CD14-positive monocyte (primary cell): Measurements from ENCODE around the gene OR10A7. TPM values are rescaled to one million over a fixed set of nuclear protein-coding genes. Genes with fewer than 3 reads are reported as not detected.

Source experiments
- DNase-seq, 3 donors: peaks; one replicate each; pipeline ENCODE4 v3.0.0-alpha.2; 2011 to 2022
- H2AFZ ChIP-seq: 2 replicates; pipeline ENCODE4 v1.6.0; 2012; ENCODE audit warnings: mild to moderate bottlenecking, low read depth, low read length, inconsistent platforms; ENCODE audit not compliant: insufficient read depth, poor library complexity, severe bottlenecking
- H3K27ac ChIP-seq, 2 donors: 1 replicate in 1 of 2; 2 replicates in 1 of 2; pipeline ENCODE4 v1.5.1; 2012 to 2013; ENCODE audit warnings: low read length in 2 of 2, control low read depth in 1 of 2, inconsistent platforms in 1 of 2, low read depth in 1 of 2, mild to moderate bottlenecking in 1 of 2
- H3K27me3 ChIP-seq, 2 donors: one replicate each; pipeline versions ENCODE4 v1.6.0 to v1.6.1; 2011 to 2013; ENCODE audit warnings: low read length in 2 of 2; ENCODE audit not compliant: control insufficient read depth in 2 of 2, insufficient read depth in 2 of 2
- H3K36me3 ChIP-seq, 2 donors: replicated peaks in 1 of 2; 1 replicate in 1 of 2; 2 replicates in 1 of 2; pipeline versions ENCODE4 v1.5.1 to v1.6.1; 2012 to 2013; ENCODE audit warnings: low read length in 2 of 2, control low read depth in 1 of 2, inconsistent platforms in 1 of 2, mild to moderate bottlenecking in 1 of 2; ENCODE audit not compliant: insufficient read depth in 2 of 2, control insufficient read depth in 1 of 2
- H3K4me1 ChIP-seq, 2 donors: 1 replicate in 1 of 2; 2 replicates in 1 of 2; pipeline versions ENCODE4 v1.5.1 to v1.6.1; 2012 to 2013; ENCODE audit warnings: low read length in 2 of 2, control low read depth in 1 of 2, inconsistent platforms in 1 of 2, mild to moderate bottlenecking in 1 of 2, moderate library complexity in 1 of 2; ENCODE audit not compliant: insufficient read depth in 2 of 2, control insufficient read depth in 1 of 2
- H3K4me2 ChIP-seq: replicated peaks from 2 replicates; pipeline ENCODE3; 2012; ENCODE audit warnings: low read length, moderate library complexity, mild to moderate bottlenecking; ENCODE audit not compliant: poor library complexity, severe bottlenecking; ENCODE audit errors: extremely low read depth
- H3K4me3 ChIP-seq, 3 experiments: fragments of 200-600 bp in 1 of 3; sonication (generic) in 1 of 3; replicated peaks in 1 of 3; 1 replicate in 2 of 3; 2 replicates in 1 of 3; pipeline ENCODE4 v1.5.1; 2011 to 2013; ENCODE audit warnings: low read length in 3 of 3, mild to moderate bottlenecking in 3 of 3, control low read depth in 2 of 3, low read depth in 2 of 3, inconsistent platforms in 1 of 3, moderate library complexity in 1 of 3
- H3K79me2 ChIP-seq: 2 replicates; pipeline ENCODE4 v1.6.0; 2012; ENCODE audit warnings: mild to moderate bottlenecking, control low read depth, inconsistent platforms, low read length, moderate library complexity; ENCODE audit not compliant: insufficient read depth
- H3K9ac ChIP-seq: 2 replicates; pipeline ENCODE4 v1.6.0; 2017; ENCODE audit warnings: low read length, mild to moderate bottlenecking; ENCODE audit not compliant: insufficient read depth, poor library complexity, severe bottlenecking
- H3K9me3 ChIP-seq, 2 donors: replicated peaks in 1 of 2; 1 replicate in 1 of 2; 2 replicates in 1 of 2; pipeline versions ENCODE4 v1.5.1 to v1.6.1; 2012 to 2013; ENCODE audit warnings: low read length in 2 of 2, control low read depth in 1 of 2; ENCODE audit not compliant: control insufficient read depth in 1 of 2, insufficient read depth in 1 of 2
- H4K20me1 ChIP-seq: 2 replicates; pipeline ENCODE4 v1.6.0; 2012; ENCODE audit warnings: mild to moderate bottlenecking, low read length, control low read depth, moderate library complexity; ENCODE audit not compliant: insufficient read depth
- H3K27ac Mint-ChIP-seq, 7 donors: one replicate each; pipeline ENCODE4 v1.8.0; 2020; ENCODE audit warnings: mild to moderate bottlenecking in 7 of 7, mixed read lengths in 7 of 7, moderate library complexity in 6 of 7, inconsistent platforms in 2 of 7
- H3K27me3 Mint-ChIP-seq, 3 donors: one replicate each; pipeline ENCODE4 v1.8.0; 2021 to 2022; ENCODE audit warnings: low read depth in 3 of 3, mild to moderate bottlenecking in 3 of 3, mixed read lengths in 3 of 3, moderate library complexity in 3 of 3, inconsistent platforms in 1 of 3
- H3K36me3 Mint-ChIP-seq, 2 donors: one replicate each; pipeline ENCODE4 v1.8.0; 2020; ENCODE audit warnings: mixed read lengths in 2 of 2, inconsistent platforms in 1 of 2, mild to moderate bottlenecking in 1 of 2
- H3K4me1 Mint-ChIP-seq: one replicate; pipeline ENCODE4 v1.8.0; 2020; ENCODE audit warnings: mild to moderate bottlenecking, mixed read lengths
- H3K4me3 Mint-ChIP-seq, 2 donors: one replicate each; pipeline ENCODE4 v1.8.0; 2020; ENCODE audit warnings: mild to moderate bottlenecking in 2 of 2, mixed read lengths in 2 of 2, moderate library complexity in 1 of 2
- H3K9me3 Mint-ChIP-seq, 7 donors: one replicate each; pipeline ENCODE4 v1.8.0; 2020 to 2022; ENCODE audit warnings: mixed read lengths in 7 of 7, mild to moderate bottlenecking in 6 of 7, moderate library complexity in 6 of 7, inconsistent platforms in 2 of 7
- WGBS: methylation state at CpG from one replicate; pipeline ENCODE4 v1.1.5; 2013; ENCODE audit warnings: missing lambda C conversion rate; ENCODE audit not compliant: insufficient coverage; 5-methylcytosine and 5-hydroxymethylcytosine counted together
- intact Hi-C, 2 donors: fragments of 100-400 bp; cut with micrococcal nuclease; formaldehyde crosslinking; loops; one replicate each; pipeline versions ENCODE4 v1.15.0 to v1.15.1; 2023
- polyA plus RNA-seq, 3 donors: library from polyadenylated mRNA; depleted of rRNA in 1 of 3; unstranded in 2 of 3; stranded (reverse) in 1 of 3; fragments of 300-500 nt in 2 of 3; fragments of >200 nt in 1 of 3; fragmentation: Illumina TruSeq in 2 of 3; gene quantifications; 1 replicate in 2 of 3; 2 replicates in 1 of 3; pipeline ENCODE4 v1.2.3, GENCODE V29; 2012 to 2021
- TF ChIP-seq, protein P1 (sequence below): fragments of 200-600 bp; IDR thresholded peaks from one replicate; pipeline ENCODE4 v1.8.0; 2022; ENCODE audit warnings: antibody characterized with exemption, mild to moderate bottlenecking

The OR10A7 gene
- polyA plus RNA-seq, 3 donors: not detected

DNA sequence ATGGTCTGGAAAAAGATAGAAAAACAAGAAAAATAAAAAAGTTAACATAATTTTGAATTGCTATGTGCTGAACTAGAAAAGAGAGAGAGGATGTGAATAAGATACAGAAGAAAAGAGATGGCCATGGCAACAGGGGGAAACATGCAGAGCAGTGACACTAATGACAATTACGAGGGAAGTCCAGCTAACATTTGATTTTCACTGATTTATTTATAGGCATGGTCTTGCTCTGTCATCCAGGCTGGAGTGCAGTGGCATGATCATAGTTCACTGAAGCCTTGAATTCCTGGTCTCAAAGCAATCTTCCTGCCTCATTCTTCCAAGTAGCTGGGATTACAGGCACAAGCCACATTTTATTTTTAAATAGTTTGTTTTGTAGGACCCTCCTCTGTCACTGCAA lies 25.3 kb downstream of the OR10A7 start:
- Histone ChIP-seq H3K9me3 (no peaks in the 10 kb centered on the region), H3K9ac (no peak overlapping the region), H3K4me1 (no peaks in the 10 kb centered on the region), H3K4me3 (no peak overlapping the region), H4K20me1 (no peaks in the 10 kb centered on the region), H2AFZ (no peak overlapping the region), H3K27me3 (peaks cover 0 to 2% of the 10 kb centered on the region in 2 donors), H3K27ac (no peak overlapping the region), H3K36me3 (no peaks in the 10 kb centered on the region), H3K79me2 (no peaks in the 10 kb centered on the region), H3K4me2 (no peak overlapping the region)
- Mint-ChIP-seq H3K36me3 (no peaks in the 10 kb centered on the region), H3K4me3 (no peak overlapping the region), H3K4me1 (no peaks in the 10 kb centered on the region), H3K27ac (no peak overlapping the region), H3K27me3 (peaks cover 2 to 6% (median 6%) of the 10 kb centered on the region in 3 donors), H3K9me3 (peaks cover 0 to 3% (median 0%) of the 10 kb centered on the region in 7 donors)
- DNase-seq: no peak
- TF ChIP-seq, protein P1, sequence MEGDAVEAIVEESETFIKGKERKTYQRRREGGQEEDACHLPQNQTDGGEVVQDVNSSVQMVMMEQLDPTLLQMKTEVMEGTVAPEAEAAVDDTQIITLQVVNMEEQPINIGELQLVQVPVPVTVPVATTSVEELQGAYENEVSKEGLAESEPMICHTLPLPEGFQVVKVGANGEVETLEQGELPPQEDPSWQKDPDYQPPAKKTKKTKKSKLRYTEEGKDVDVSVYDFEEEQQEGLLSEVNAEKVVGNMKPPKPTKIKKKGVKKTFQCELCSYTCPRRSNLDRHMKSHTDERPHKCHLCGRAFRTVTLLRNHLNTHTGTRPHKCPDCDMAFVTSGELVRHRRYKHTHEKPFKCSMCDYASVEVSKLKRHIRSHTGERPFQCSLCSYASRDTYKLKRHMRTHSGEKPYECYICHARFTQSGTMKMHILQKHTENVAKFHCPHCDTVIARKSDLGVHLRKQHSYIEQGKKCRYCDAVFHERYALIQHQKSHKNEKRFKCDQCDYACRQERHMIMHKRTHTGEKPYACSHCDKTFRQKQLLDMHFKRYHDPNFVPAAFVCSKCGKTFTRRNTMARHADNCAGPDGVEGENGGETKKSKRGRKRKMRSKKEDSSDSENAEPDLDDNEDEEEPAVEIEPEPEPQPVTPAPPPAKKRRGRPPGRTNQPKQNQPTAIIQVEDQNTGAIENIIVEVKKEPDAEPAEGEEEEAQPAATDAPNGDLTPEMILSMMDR: no peak
- 80% methylated on average over 1 of the region's 1 CpG for WGBS
- intact Hi-C loops: no loop called here

DNA sequence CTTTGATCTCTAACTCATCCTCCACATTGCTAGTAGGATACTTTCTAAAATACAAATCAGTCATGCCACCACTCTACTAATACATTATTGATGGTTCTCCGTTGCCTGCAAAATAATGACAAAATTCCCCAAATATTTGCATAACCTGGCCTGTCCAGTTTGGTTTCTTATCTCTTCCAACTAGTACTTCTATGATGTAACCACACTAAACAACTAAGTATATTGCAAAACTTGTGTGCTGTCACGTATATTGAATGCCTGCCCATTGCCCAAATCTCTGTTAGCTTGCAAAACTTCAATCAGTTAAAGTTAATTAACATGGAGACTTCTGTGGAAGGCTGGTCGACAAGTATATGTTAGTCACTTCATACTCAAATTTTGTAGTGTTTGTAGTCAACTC lies 30.1 kb downstream of the OR10A7 start:
- H3K4me3 Mint-ChIP-seq: no peak overlapping the region
- Histone ChIP-seq H3K9ac (no peak overlapping the region), H3K27ac (no peak overlapping the region), H4K20me1 (no peaks in the 10 kb centered on the region), H3K79me2 (no peaks in the 10 kb centered on the region), H3K4me3 (no peak overlapping the region), H2AFZ (no peak overlapping the region), H3K4me2 (no peak overlapping the region), H3K4me1 (no peaks in the 10 kb centered on the region), H3K27me3 (peaks cover 0 to 2% of the 10 kb centered on the region in 2 donors), H3K9me3 (no peaks in the 10 kb centered on the region), H3K36me3 (no peaks in the 10 kb centered on the region)
- peaks cover 1 to 5% (median 2%) of the 10 kb centered on the region in 3 donors for H3K27me3 Mint-ChIP-seq
- intact Hi-C loops: no loop called here
- WGBS: 100% methylated on average over 1 of the region's 3 CpGs
- TF ChIP-seq, protein P1: no peak
- H3K9me3 Mint-ChIP-seq: no peaks in the 10 kb centered on the region
- H3K4me1 Mint-ChIP-seq: no peaks in the 10 kb centered on the region
- H3K27ac Mint-ChIP-seq: no peak overlapping the region
- H3K36me3 Mint-ChIP-seq: no peaks in the 10 kb centered on the region
- no peak for DNase-seq
